Adipocyte (in vitro differentiated cells): ENCODE data around the gene TEX28.
A peak's percentile ranks its signal among the peaks of the same experiment; 100 is the strongest.
"Not testable (repeated sequence)": the region's sequence is repeated elsewhere in the genome, so short reads cannot be mapped to it uniquely, and the experiment has no call there.

Source experiments
- DNase-seq: peaks from one replicate; pipeline ENCODE4 v3.0.0-alpha.2; 2015; ENCODE audit warnings: low read depth
- H3K27me3 ChIP-seq: replicated peaks from 2 replicates; pipeline ENCODE4 v1.7.0; 2013; ENCODE audit warnings: mild to moderate bottlenecking, low read length, moderate library complexity; ENCODE audit not compliant: control insufficient read depth, insufficient read depth
- H3K36me3 ChIP-seq: 2 replicates; pipeline ENCODE4 v1.7.0; 2013; ENCODE audit warnings: low read length, mild to moderate bottlenecking, moderate library complexity; ENCODE audit not compliant: control insufficient read depth, insufficient read depth, severe bottlenecking
- H3K4me1 ChIP-seq: 2 replicates; pipeline ENCODE4 v1.7.0; 2013; ENCODE audit warnings: mild to moderate bottlenecking, low read length, moderate library complexity; ENCODE audit not compliant: control insufficient read depth, insufficient read depth
- H3K4me3 ChIP-seq: 2 replicates; pipeline ENCODE4 v1.7.0; 2013; ENCODE audit warnings: mild to moderate bottlenecking, low read length, moderate library complexity
- H3K9ac ChIP-seq: 2 replicates; pipeline ENCODE4 v1.7.0; 2013; ENCODE audit warnings: mild to moderate bottlenecking, low read length, moderate library complexity
- H3K9me3 ChIP-seq: 2 replicates; pipeline ENCODE4 v1.7.0; 2013; ENCODE audit warnings: mild to moderate bottlenecking, low read length, moderate library complexity; ENCODE audit not compliant: control insufficient read depth

TEX28 gene

GRCh38 chrX:154309041-154309775 lies 14.3 kb upstream of the TEX28 start:
- no peak overlapping the region for H3K4me3 ChIP-seq
- no peak overlapping the region for H3K9ac ChIP-seq
- H3K27me3 ChIP-seq: peaks cover 43% of the 10 kb centered on the region
- H3K36me3 ChIP-seq: no peaks in the 10 kb centered on the region
- no peaks in the 10 kb centered on the region for H3K9me3 ChIP-seq
- peaks cover 8% of the 10 kb centered on the region for H3K4me1 ChIP-seq
- no peak for DNase-seq

DNA sequence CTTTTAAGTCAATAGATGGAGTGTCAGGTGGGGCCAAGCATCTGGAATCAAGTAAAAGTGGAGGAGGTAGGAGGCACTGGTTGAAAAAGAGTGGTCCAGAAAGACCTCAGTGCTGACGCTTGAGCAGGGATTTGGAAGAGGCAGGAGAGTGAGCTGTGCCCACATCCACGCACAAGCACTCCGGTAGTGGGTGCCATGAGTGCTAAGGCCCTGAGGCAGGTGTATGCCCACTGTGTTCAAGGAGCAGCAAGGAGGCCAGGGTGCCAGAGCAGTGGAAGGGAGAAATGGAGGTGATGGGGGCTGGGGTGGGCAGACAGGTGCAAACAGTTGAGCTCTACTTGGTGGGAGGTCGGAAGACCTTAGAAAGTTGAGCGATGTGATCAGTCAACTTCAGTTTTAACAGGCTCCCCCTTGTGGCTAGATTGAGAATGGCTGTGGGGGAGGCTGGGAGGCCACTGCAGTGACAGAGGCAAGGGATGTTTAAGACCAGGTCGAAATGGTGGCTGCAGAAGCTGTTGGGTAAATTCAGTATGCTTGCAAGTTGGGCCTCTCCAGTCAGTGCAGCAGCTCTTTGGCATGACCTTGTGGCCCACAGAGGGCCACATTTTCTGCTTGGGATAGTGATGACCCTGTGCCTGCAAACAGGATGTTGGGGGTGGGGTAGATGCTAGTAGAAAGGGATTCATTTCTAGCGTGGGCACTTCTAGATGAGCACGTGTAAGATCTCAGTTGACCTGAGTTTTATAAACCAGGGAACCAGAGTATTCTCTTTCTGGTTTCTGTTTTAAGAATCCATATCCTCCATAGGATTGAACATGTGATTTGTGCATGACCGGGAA lies 13.4 kb upstream of the TEX28 start:
- peaks cover 49% of the 10 kb centered on the region for H3K27me3 ChIP-seq
- H3K4me3 ChIP-seq: no peak overlapping the region
- H3K4me1 ChIP-seq: peaks cover 8% of the 10 kb centered on the region
- peak; percentile 60 for DNase-seq
- H3K36me3 ChIP-seq: no peaks in the 10 kb centered on the region
- H3K9ac ChIP-seq: no peak overlapping the region
- H3K9me3 ChIP-seq: no peaks in the 10 kb centered on the region

GRCh38 chrX:154307202-154307601 lies 12.3 kb upstream of the TEX28 start:
- Histone ChIP-seq H3K4me3 (no peak overlapping the region), H3K36me3 (no peaks in the 10 kb centered on the region), H3K27me3 (peaks cover 41% of the 10 kb centered on the region), H3K9me3 (no peaks in the 10 kb centered on the region), H3K9ac (no peak overlapping the region), H3K4me1 (peaks cover 8% of the 10 kb centered on the region)
- peak; percentile 13 for DNase-seq

- peaks cover 8% of the 10 kb centered on the region for H3K4me1 ChIP-seq
- no peaks in the 10 kb centered on the region for H3K9me3 ChIP-seq
- H3K36me3 ChIP-seq: no peaks in the 10 kb centered on the region
- H3K9ac ChIP-seq: no peak overlapping the region
- H3K4me3 ChIP-seq: no peak overlapping the region
- no peak for DNase-seq
- peaks cover 26% of the 10 kb centered on the region for H3K27me3 ChIP-seq
These were observed 10.7 kb upstream of the TEX28 start for GRCh38 chrX:154305541-154306205.

GRCh38 chrX:154304846-154305245 lies 9.9 kb upstream of the TEX28 start:
- DNase-seq: no peak
- Histone ChIP-seq H3K36me3 (no peaks in the 10 kb centered on the region), H3K4me3 (no peak overlapping the region), H3K4me1 (peaks cover 8% of the 10 kb centered on the region), H3K9me3 (no peaks in the 10 kb centered on the region), H3K9ac (no peak overlapping the region), H3K27me3 (peaks cover 26% of the 10 kb centered on the region)

DNA sequence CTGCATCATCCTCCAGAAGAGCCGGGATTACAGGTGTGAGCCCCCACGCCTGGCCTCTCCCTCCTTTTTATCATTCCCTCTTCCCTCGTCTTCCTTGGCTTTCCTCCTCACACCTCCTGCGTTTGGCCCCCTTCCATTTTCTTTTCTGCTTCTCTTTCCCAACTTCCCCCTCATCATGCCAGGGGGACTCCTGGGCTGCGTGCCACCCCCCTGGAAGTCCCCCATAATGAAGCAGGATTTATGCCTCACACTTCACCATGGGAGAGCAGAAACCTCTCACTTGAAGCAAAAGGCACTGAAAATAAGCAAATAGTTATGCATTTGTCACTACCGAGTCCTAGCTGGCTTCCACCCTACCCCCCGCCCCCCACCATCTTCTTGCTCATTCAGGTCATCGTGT lies 8.6 kb upstream of the TEX28 start:
- H3K27me3 ChIP-seq: peaks cover 26% of the 10 kb centered on the region
- H3K4me3 ChIP-seq: no peak overlapping the region
- DNase-seq: no peak
- no peak overlapping the region for H3K9ac ChIP-seq
- no peaks in the 10 kb centered on the region for H3K36me3 ChIP-seq
- peaks cover 8% of the 10 kb centered on the region for H3K4me1 ChIP-seq
- no peaks in the 10 kb centered on the region for H3K9me3 ChIP-seq

GRCh38 chrX:154302998-154303397 lies 8.1 kb upstream of the TEX28 start:
- not testable (repeated sequence) for DNase-seq, H3K4me3 ChIP-seq, H3K9me3 ChIP-seq, H3K36me3 ChIP-seq, H3K9ac ChIP-seq, H3K4me1 ChIP-seq
- H3K27me3 ChIP-seq: peaks cover 29% of the 10 kb centered on the region

- Histone ChIP-seq H3K27me3 (peaks cover 28% of the 10 kb centered on the region), H3K4me3 (no peak overlapping the region), H3K9me3 (no peaks in the 10 kb centered on the region), H3K36me3 (no peaks in the 10 kb centered on the region), H3K9ac (no peak overlapping the region), H3K4me1 (no peaks in the 10 kb centered on the region)
- no peak for DNase-seq
These were observed 5.9 kb upstream of the TEX28 start for GRCh38 chrX:154300816-154301215.

- Histone ChIP-seq H3K4me3 (no peak overlapping the region), H3K9ac (no peak overlapping the region), H3K4me1 (no peaks in the 10 kb centered on the region), H3K9me3 (no peaks in the 10 kb centered on the region), H3K27me3 (peaks cover 9% of the 10 kb centered on the region), H3K36me3 (no peaks in the 10 kb centered on the region)
- DNase-seq: no peak
These were observed 3.4 kb upstream of the TEX28 start for GRCh38 chrX:154298312-154298711.

- H3K9ac ChIP-seq: no peak overlapping the region
- no peak for DNase-seq
- no peaks in the 10 kb centered on the region for H3K9me3 ChIP-seq
- H3K27me3 ChIP-seq: peaks cover 9% of the 10 kb centered on the region
- no peak overlapping the region for H3K4me3 ChIP-seq
- H3K36me3 ChIP-seq: no peaks in the 10 kb centered on the region
- no peaks in the 10 kb centered on the region for H3K4me1 ChIP-seq
These were observed 1.8 kb upstream of the TEX28 start for GRCh38 chrX:154296731-154297130.

GRCh38 chrX:154295664-154296310 lies 863 bp upstream of the TEX28 start, which contains the start of gene TKTL1:
TKTL1 (plus strand) TSS chrX:154295795; CDS start chrX:154295860, 65 bp downstream.
- Histone ChIP-seq H3K4me1 (no peaks in the 10 kb centered on the region), H3K9me3 (no peaks in the 10 kb centered on the region), H3K4me3 (no peak within 1 kb of the TSS), H3K9ac (no peak within 1 kb of the TSS), H3K27me3 (peaks cover 9% of the 10 kb centered on the region), H3K36me3 (no peaks in the 10 kb centered on the region)
- DNase-seq: no peak
